Dendritic cell treated with granulocyte-macrophage colony-stimulating factor and Interleukin-4, amounts not matched to agents 40 ng/mL and 50 ng/mL, for 4 days (primary cell): Measurements from ENCODE around the gene ENTPD5.

Experiments
- H3K27ac Mint-ChIP-seq: one replicate; pipeline ENCODE4 v1.8.0; 2022; ENCODE audit warnings: mild to moderate bottlenecking, mixed read lengths
- H3K27me3 Mint-ChIP-seq: one replicate; pipeline ENCODE4 v1.8.0; 2022; ENCODE audit warnings: mild to moderate bottlenecking, mixed read lengths
- H3K36me3 Mint-ChIP-seq: one replicate; pipeline ENCODE4 v1.8.0; 2022; ENCODE audit warnings: low read depth, mixed read lengths
- H3K4me1 Mint-ChIP-seq: one replicate; pipeline ENCODE4 v1.8.0; 2022; ENCODE audit warnings: low read depth, mixed read lengths
- H3K4me3 Mint-ChIP-seq: one replicate; pipeline ENCODE4 v1.8.0; 2022; ENCODE audit warnings: mild to moderate bottlenecking, moderate library complexity, mixed read lengths
- H3K9me3 Mint-ChIP-seq: one replicate; pipeline ENCODE4 v1.8.0; 2022; ENCODE audit warnings: mixed read lengths
- intact Hi-C: fragments of 100-400 bp; cut with micrococcal nuclease; formaldehyde crosslinking; loops from one replicate; pipeline ENCODE4 v1.15.0; 2022

Gene ENTPD5

GRCh38 chr14:74018586-74019407, at the start of gene ENTPD5, which contains the start of gene BBOF1:
Gene ENTPD5 (minus strand): TSS chr14:74019288. CDS start chr14:73988102, 31,186 bp downstream.
Gene BBOF1 (plus strand): TSS chr14:74019349. CDS start chr14:74019479, 130 bp downstream.
- H3K27ac Mint-ChIP-seq: peak within 1 kb of the TSS; percentile 94
- H3K36me3 Mint-ChIP-seq: peaks cover 8% of the 10 kb centered on the region
- H3K9me3 Mint-ChIP-seq: no peaks in the 10 kb centered on the region
- peaks cover 15% of the 10 kb centered on the region for H3K4me1 Mint-ChIP-seq
- H3K4me3 Mint-ChIP-seq: peak within 1 kb of the TSS; percentile 93
- intact Hi-C loops: loop anchor here (2.0 to 10.0 kb wide), 3 partner anchors 66 to 304 kb away; partner anchors contain the start of genes ALDH6A1, COQ6, FAM161B and LIN52
- H3K27me3 Mint-ChIP-seq: no peaks in the 10 kb centered on the region

- H3K4me3 Mint-ChIP-seq: no peak overlapping the region
- H3K27ac Mint-ChIP-seq: no peak overlapping the region
- peaks cover 34% of the 10 kb centered on the region for H3K36me3 Mint-ChIP-seq
- H3K9me3 Mint-ChIP-seq: no peaks in the 10 kb centered on the region
- no peaks in the 10 kb centered on the region for H3K27me3 Mint-ChIP-seq
- H3K4me1 Mint-ChIP-seq: no peaks in the 10 kb centered on the region
- intact Hi-C loops: no loop called here
These were observed 46.9 kb upstream of the ENTPD5 start for GRCh38 chr14:74065746-74066575.

- H3K36me3 Mint-ChIP-seq: peaks cover 40% of the 10 kb centered on the region
- H3K27me3 Mint-ChIP-seq: no peaks in the 10 kb centered on the region
- intact Hi-C loops: no loop called here
- no peaks in the 10 kb centered on the region for H3K4me1 Mint-ChIP-seq
- H3K27ac Mint-ChIP-seq: no peak overlapping the region
- H3K9me3 Mint-ChIP-seq: no peaks in the 10 kb centered on the region
- no peak overlapping the region for H3K4me3 Mint-ChIP-seq
These were observed 45.8 kb upstream of the ENTPD5 start for GRCh38 chr14:74064883-74065282.

DNA sequence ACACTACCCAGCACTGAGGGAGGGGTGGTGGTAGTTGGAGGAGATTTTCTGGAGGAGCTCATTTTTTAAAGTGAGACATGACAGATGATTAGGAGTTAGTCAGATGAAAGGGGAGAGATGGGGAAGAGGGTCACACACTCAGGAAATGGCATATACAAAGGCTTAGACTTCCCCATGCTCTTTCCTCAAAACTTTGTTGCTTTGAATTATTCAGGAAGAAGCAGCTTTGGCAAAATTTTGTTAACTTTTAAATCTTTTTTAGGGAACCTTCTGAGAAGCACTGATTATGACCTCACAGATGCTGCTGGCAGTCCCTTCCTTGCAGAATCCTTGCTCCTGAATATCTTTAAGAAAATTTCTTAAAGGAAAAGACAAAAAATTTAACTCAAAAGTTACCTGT, 45.3 kb upstream of the ENTPD5 start:
- intact Hi-C loops: no loop called here
- peaks cover 45% of the 10 kb centered on the region for H3K36me3 Mint-ChIP-seq
- no peaks in the 10 kb centered on the region for H3K27me3 Mint-ChIP-seq
- no peaks in the 10 kb centered on the region for H3K4me1 Mint-ChIP-seq
- no peak overlapping the region for H3K4me3 Mint-ChIP-seq
- no peaks in the 10 kb centered on the region for H3K9me3 Mint-ChIP-seq
- no peak overlapping the region for H3K27ac Mint-ChIP-seq

- no peaks in the 10 kb centered on the region for H3K4me1 Mint-ChIP-seq
- intact Hi-C loops: no loop called here
- peaks cover 48% of the 10 kb centered on the region for H3K36me3 Mint-ChIP-seq
- no peaks in the 10 kb centered on the region for H3K27me3 Mint-ChIP-seq
- no peaks in the 10 kb centered on the region for H3K9me3 Mint-ChIP-seq
- no peak overlapping the region for H3K4me3 Mint-ChIP-seq
- H3K27ac Mint-ChIP-seq: no peak overlapping the region
These were observed 43.7 kb upstream of the ENTPD5 start for GRCh38 chr14:74062809-74063150.

GRCh38 chr14:74049876-74050495, 30.9 kb upstream of the ENTPD5 start:
- no peaks in the 10 kb centered on the region for H3K27me3 Mint-ChIP-seq
- intact Hi-C loops: no loop called here
- peaks cover 6% of the 10 kb centered on the region for H3K4me1 Mint-ChIP-seq
- no peaks in the 10 kb centered on the region for H3K9me3 Mint-ChIP-seq
- no peaks in the 10 kb centered on the region for H3K36me3 Mint-ChIP-seq
- H3K27ac Mint-ChIP-seq: no peak overlapping the region
- H3K4me3 Mint-ChIP-seq: no peak overlapping the region

GRCh38 chr14:74048281-74048680, 29.2 kb upstream of the ENTPD5 start:
- no peaks in the 10 kb centered on the region for H3K36me3 Mint-ChIP-seq
- H3K4me3 Mint-ChIP-seq: no peak overlapping the region
- intact Hi-C loops: no loop called here
- no peak overlapping the region for H3K27ac Mint-ChIP-seq
- peaks cover 6% of the 10 kb centered on the region for H3K4me1 Mint-ChIP-seq
- H3K27me3 Mint-ChIP-seq: no peaks in the 10 kb centered on the region
- H3K9me3 Mint-ChIP-seq: no peaks in the 10 kb centered on the region

DNA sequence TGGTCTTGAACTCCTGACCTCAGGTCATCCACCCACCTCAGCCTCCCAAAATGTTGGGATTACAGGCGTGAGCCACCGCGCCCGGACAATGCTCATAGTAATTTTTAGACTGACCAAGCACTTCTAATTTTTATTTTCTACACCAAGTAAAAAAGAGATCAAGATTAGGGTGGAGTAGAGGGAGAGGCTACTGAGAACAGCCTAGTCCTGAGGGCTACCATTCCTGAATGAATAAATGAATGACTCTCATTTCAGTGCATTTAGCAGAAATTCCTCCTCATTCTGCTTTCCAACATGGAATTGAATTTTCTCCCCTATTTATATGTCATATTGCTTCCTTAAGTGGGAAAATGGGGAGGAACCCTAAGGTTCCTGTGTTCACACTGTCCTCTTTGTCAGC, 26.4 kb upstream of the ENTPD5 start:
- Mint-ChIP-seq H3K27me3 (no peaks in the 10 kb centered on the region), H3K4me3 (no peak overlapping the region), H3K36me3 (no peaks in the 10 kb centered on the region), H3K9me3 (no peaks in the 10 kb centered on the region), H3K27ac (no peak overlapping the region), H3K4me1 (peaks cover 6% of the 10 kb centered on the region)
- intact Hi-C loops: no loop called here

DNA sequence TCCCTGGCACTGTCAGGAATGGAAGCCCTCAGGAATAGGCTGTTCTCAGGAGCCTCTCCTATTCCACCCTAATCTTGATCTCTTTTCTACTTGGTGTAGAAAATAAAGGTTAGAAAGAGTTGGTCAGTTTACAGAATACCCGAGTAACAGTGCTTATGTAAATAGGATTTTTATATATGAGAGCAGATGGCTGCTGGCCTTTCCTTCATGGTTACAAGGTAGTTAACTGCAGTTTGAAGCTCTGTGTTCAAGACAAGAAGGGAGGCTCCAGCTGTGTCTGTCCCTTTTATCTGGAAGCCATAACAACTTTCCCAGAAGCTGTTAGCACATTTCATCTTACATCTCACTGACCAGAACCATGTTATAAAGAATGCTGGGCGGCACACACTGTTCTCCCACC, 23.2 kb upstream of the ENTPD5 start:
- Mint-ChIP-seq H3K4me1 (no peaks in the 10 kb centered on the region), H3K27me3 (no peaks in the 10 kb centered on the region), H3K9me3 (no peaks in the 10 kb centered on the region), H3K36me3 (no peaks in the 10 kb centered on the region), H3K27ac (no peak overlapping the region), H3K4me3 (no peak overlapping the region)
- intact Hi-C loops: no loop called here

DNA sequence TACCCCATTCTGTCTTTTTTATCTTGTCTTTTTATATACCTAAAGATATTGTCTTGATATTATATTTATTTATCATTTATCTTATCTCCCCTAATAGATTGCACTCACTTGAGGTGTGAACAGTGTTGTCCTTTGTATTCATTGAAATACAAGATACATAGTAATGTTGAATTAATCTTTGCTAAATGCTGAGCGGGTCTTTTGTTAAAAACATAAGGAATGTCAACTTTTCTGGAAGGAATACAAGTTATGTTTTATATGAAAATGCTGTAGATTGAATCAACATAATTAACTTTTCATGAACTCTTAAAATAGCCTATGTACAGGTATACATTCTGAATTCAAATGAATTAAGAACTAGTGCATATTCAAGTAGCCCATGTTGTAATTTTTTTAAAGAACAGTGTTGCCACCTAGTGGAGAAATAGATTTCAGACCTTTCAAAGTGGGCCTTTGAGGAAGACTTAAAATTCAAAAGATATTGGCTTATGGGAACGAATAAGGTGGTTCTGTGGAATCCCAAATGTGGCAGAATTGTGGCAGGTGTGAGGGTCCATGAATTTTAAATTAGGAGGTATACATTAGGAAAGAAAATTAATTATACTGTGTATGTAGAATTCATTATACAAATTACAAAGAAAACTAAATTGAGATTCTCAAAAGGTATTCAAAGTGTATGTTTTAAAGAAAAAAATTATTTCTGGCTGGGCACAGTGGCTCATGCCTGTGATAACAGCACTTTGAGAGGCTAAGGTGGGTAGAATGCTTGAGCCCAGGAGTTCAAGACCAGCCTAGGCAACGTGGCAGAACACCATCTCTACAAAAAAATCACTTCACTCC, 19.2 kb upstream of the ENTPD5 start:
- Mint-ChIP-seq H3K4me3 (no peak overlapping the region), H3K9me3 (no peaks in the 10 kb centered on the region), H3K36me3 (no peaks in the 10 kb centered on the region), H3K27ac (no peak overlapping the region), H3K27me3 (no peaks in the 10 kb centered on the region), H3K4me1 (peaks cover 6% of the 10 kb centered on the region)
- intact Hi-C loops: no loop called here

DNA sequence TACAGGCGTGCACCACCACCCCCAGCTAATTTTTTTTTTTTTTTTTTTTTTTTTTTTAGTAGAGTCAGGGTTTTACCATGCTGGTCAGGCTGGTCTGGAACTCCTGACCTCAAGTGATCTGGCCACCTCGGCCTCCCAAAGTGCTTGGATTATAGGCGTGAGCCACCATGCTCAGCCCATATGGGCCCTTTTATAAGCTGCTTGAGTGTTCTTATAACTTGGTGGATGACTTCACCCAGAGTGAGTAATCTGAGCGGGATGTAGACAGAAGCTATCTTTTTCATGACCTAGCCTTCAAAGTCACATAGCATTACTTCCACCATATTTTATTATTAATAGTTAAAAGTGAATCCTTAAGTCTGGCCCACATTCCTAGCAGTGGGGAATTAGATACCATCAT, 16.5 kb upstream of the ENTPD5 start:
- Mint-ChIP-seq H3K9me3 (no peaks in the 10 kb centered on the region), H3K4me1 (peaks cover 12% of the 10 kb centered on the region), H3K27ac (no peak overlapping the region), H3K36me3 (no peaks in the 10 kb centered on the region), H3K27me3 (no peaks in the 10 kb centered on the region), H3K4me3 (no peak overlapping the region)
- intact Hi-C loops: no loop called here

GRCh38 chr14:74034572-74034971, 15.5 kb upstream of the ENTPD5 start:
- H3K27ac Mint-ChIP-seq: no peak overlapping the region
- H3K9me3 Mint-ChIP-seq: no peaks in the 10 kb centered on the region
- no peak overlapping the region for H3K4me3 Mint-ChIP-seq
- intact Hi-C loops: no loop called here
- no peaks in the 10 kb centered on the region for H3K27me3 Mint-ChIP-seq
- H3K4me1 Mint-ChIP-seq: peaks cover 12% of the 10 kb centered on the region
- no peaks in the 10 kb centered on the region for H3K36me3 Mint-ChIP-seq

GRCh38 chr14:74029136-74029535, 10.0 kb upstream of the ENTPD5 start:
- H3K27ac Mint-ChIP-seq: no peak overlapping the region
- no peak overlapping the region for H3K4me3 Mint-ChIP-seq
- H3K36me3 Mint-ChIP-seq: no peaks in the 10 kb centered on the region
- H3K4me1 Mint-ChIP-seq: peaks cover 12% of the 10 kb centered on the region
- no peaks in the 10 kb centered on the region for H3K27me3 Mint-ChIP-seq
- no peaks in the 10 kb centered on the region for H3K9me3 Mint-ChIP-seq
- intact Hi-C loops: no loop called here
